Measurements from ENCODE around the gene DGKZ.

- no peak for TF ChIP-seq EZH2 (IDR thresholded peaks at IDR 0.05)
- no peak for TF ChIP-seq CTCF (IDR thresholded peaks at IDR 0.05)
These were observed 34.8 kb downstream of the DGKZ start for GRCh38 chr11:46381819-46382645.

Measured in neural progenitor cell (in vitro differentiated cells).